Measurements from ENCODE around the gene DCAF11. TPM values are rescaled to one million over a fixed set of nuclear protein-coding genes. Genes with fewer than 3 reads are reported as not detected.
A peak's percentile ranks its signal among the peaks of the same experiment; 100 is the strongest.

DCAF11 gene
- total and polyA plus RNA-seq, 2 of the 13 experiments (the other 11 are each of a cell fraction or from before 2014, with no cell fraction given): 150 to 257 TPM

- TF ChIP-seq HNF4G (IDR thresholded peaks at IDR 0.05; ENCODE audit: borderline replicate concordance, low read depth, low read length): peak; percentile 84
- TF ChIP-seq HNF4G (CRISPR knock-in tag; IDR thresholded peaks at IDR 0.05; ENCODE audit: borderline replicate concordance, low read depth): peak; percentile 45; the same call in 1 of the 2 replicates
- 0 out of 2 replicates have a peak, but pooled peaks have one; percentile 24 for TF ChIP-seq TOPORS (CRISPR knock-in tag; IDR thresholded peaks at IDR 0.05)
- TF ChIP-seq ZFP82 (CRISPR knock-in tag; IDR thresholded peaks at IDR 0.05; ENCODE audit: borderline replicate concordance): 0 out of 2 replicates have a peak, but pooled peaks have one; percentile 39
- TF ChIP-seq ZNF609 (CRISPR knock-in tag; IDR thresholded peaks at IDR 0.05; ENCODE audit: borderline replicate concordance): no peak
- TF ChIP-seq ZNF704 (CRISPR knock-in tag; IDR thresholded peaks at IDR 0.05; ENCODE audit: borderline replicate concordance): no peak
- TF ChIP-seq PHF5A (CRISPR knock-in tag; IDR thresholded peaks at IDR 0.05; ENCODE audit: low read depth, unreplicated experiment): no peak
- peak; percentile 77; the same call in 1 of the 2 replicates for TF ChIP-seq ZNF318 (CRISPR knock-in tag; IDR thresholded peaks at IDR 0.05)
- TF ChIP-seq HNRNPH1 (optimal IDR thresholded peaks at IDR 0.05; ENCODE audit: low read depth, low read length): no peak
- TF ChIP-seq SRY (CRISPR knock-in tag; IDR thresholded peaks at IDR 0.05): 0 out of 2 replicates have a peak, but pooled peaks have one; percentile 20
- peak; percentile 68; the same call in 1 of the 2 replicates for TF ChIP-seq ZNF782 (CRISPR knock-in tag; IDR thresholded peaks at IDR 0.05; ENCODE audit: borderline replicate concordance)
- TF ChIP-seq PAWR (CRISPR knock-in tag; IDR thresholded peaks at IDR 0.05; ENCODE audit: borderline replicate concordance): peak; percentile 65; the same call in 1 of the 2 replicates
Observed at GRCh38 chr14:24074625-24075484, 39.7 kb upstream of the DCAF11 start (continued).
